HepG2 (cell line): ENCODE data around the gene PIAS3. TPM values are rescaled to one million over a fixed set of nuclear protein-coding genes. Genes with fewer than 3 reads are reported as not detected.

Source experiments
- CAMTA2 ChIP-seq: sonication (generic); formaldehyde crosslinking; IDR thresholded peaks from 2 replicates; pipeline ENCODE4 v1.4.0; 2020; ENCODE audit warnings: mild to moderate bottlenecking, missing genetic modification reagents, borderline replicate concordance
- FOSL1 ChIP-seq: sonication (generic); formaldehyde crosslinking; IDR thresholded peaks from 2 replicates; pipeline ENCODE4 v1.9.0; 2021; ENCODE audit warnings: missing genetic modification reagents, borderline replicate concordance
- HNRNPH1 ChIP-seq: fragments of 200-400 bp; formaldehyde crosslinking; optimal IDR thresholded peaks from 2 replicates; pipeline ENCODE3; 2017; ENCODE audit warnings: mild to moderate bottlenecking, low read depth, low read length
- HNRNPL ChIP-seq: fragments of 200-400 bp; formaldehyde crosslinking; IDR thresholded peaks from 2 replicates; pipeline ENCODE4 v1.6.1; 2017; ENCODE audit warnings: mild to moderate bottlenecking, low read depth, low read length
- KLF6 ChIP-seq: IDR thresholded peaks from 2 replicates; pipeline ENCODE4 v1.8.0; 2016; ENCODE audit warnings: missing biosample characterization, missing genetic modification reagents
- MAFG ChIP-seq: sonication (generic); formaldehyde crosslinking; IDR thresholded peaks from 2 replicates; pipeline ENCODE4 v1.5.1; 2020; ENCODE audit warnings: mild to moderate bottlenecking, missing genetic modification reagents
- NFKB2 ChIP-seq: sonication (generic); formaldehyde crosslinking; IDR thresholded peaks from 2 replicates; pipeline ENCODE4 v1.4.0; 2020; ENCODE audit warnings: missing genetic modification reagents, borderline replicate concordance
- POLR2AphosphoS2 ChIP-seq: IDR thresholded peaks from 2 replicates; pipeline ENCODE4 v1.6.1; 2011; ENCODE audit warnings: low read depth, low read length, improper control_type of control experiment
- PPARG ChIP-seq: conservative IDR thresholded peaks from 2 replicates; pipeline ENCODE4 v1.6.1; 2016; ENCODE audit warnings: missing biosample characterization, missing genetic modification reagents
- SAP130 ChIP-seq: IDR thresholded peaks from 2 replicates; pipeline ENCODE4 v1.6.1; 2016; ENCODE audit warnings: low read depth
- SMYD3 ChIP-seq: sonication (generic); formaldehyde crosslinking; IDR thresholded peaks from 2 replicates; pipeline ENCODE4 v1.8.1; 2023; ENCODE audit warnings: mild to moderate bottlenecking, missing genetic modification reagents
- SOX5 ChIP-seq: IDR thresholded peaks from 2 replicates; pipeline ENCODE4 v1.6.1; 2016; ENCODE audit warnings: borderline replicate concordance
- TCF7 ChIP-seq: sonication (generic); IDR thresholded peaks from 2 replicates; pipeline ENCODE4 v1.6.1; 2016; ENCODE audit warnings: antibody characterized with exemption, low read depth
- TEAD2 ChIP-seq: sonication (generic); formaldehyde crosslinking; IDR thresholded peaks from 2 replicates; pipeline ENCODE4 v1.9.0; 2021; ENCODE audit warnings: missing genetic modification reagents
- ZFP36L2 ChIP-seq: sonication (generic); formaldehyde crosslinking; IDR thresholded peaks from 2 replicates; pipeline ENCODE4 v1.4.0; 2020; ENCODE audit warnings: missing genetic modification reagents
- ZNF256 ChIP-seq: sonication (generic); formaldehyde crosslinking; conservative IDR thresholded peaks from 2 replicates; pipeline ENCODE4 v1.4.0; 2020; ENCODE audit warnings: missing genetic modification reagents
- ZNF274 ChIP-seq: sonication (generic); formaldehyde crosslinking; IDR thresholded peaks from 2 replicates; pipeline ENCODE4 v1.5.1; 2020; ENCODE audit warnings: mild to moderate bottlenecking, missing genetic modification reagents
- ZNF333 ChIP-seq: sonication (generic); formaldehyde crosslinking; IDR thresholded peaks from 2 replicates; pipeline ENCODE4 v1.4.0; 2020; ENCODE audit warnings: mild to moderate bottlenecking, missing genetic modification reagents, borderline replicate concordance
- ZNF513 ChIP-seq: sonication (generic); formaldehyde crosslinking; conservative IDR thresholded peaks from 2 replicates; pipeline ENCODE4 v1.5.0; 2020; ENCODE audit warnings: missing genetic modification reagents
- ZNF558 ChIP-seq: sonication (generic); formaldehyde crosslinking; IDR thresholded peaks from 2 replicates; pipeline ENCODE4 v1.9.0; 2022; ENCODE audit warnings: mild to moderate bottlenecking, missing genetic modification reagents, borderline replicate concordance
- ZNF569 ChIP-seq: sonication (generic); formaldehyde crosslinking; IDR thresholded peaks from 2 replicates; pipeline ENCODE4 v1.5.0; 2020; ENCODE audit warnings: mild to moderate bottlenecking, missing genetic modification reagents, moderate library complexity, borderline replicate concordance
- ZNF773 ChIP-seq: sonication (generic); formaldehyde crosslinking; IDR thresholded peaks from 2 replicates; pipeline ENCODE4 v1.4.0; 2020; ENCODE audit warnings: missing genetic modification reagents, borderline replicate concordance
- ZSCAN20 ChIP-seq: sonication (generic); formaldehyde crosslinking; IDR thresholded peaks from 2 replicates; pipeline ENCODE4 v1.4.0; 2020; ENCODE audit warnings: missing genetic modification reagents, mild to moderate bottlenecking, borderline replicate concordance
- ZSCAN9 ChIP-seq: IDR thresholded peaks from 2 replicates; pipeline ENCODE4 v1.6.1; 2016; ENCODE audit warnings: borderline replicate concordance
- polyA plus RNA-seq, 8 experiments: library from polyadenylated mRNA; depleted of rRNA in 3 of 8; stranded (reverse) in 7 of 8; unstranded in 1 of 8; fragments of >200 nt; fragmentation: Illumina TruSeq in 4 of 8; extraction: Trizol in 4 of 8; gene quantifications; 2 replicates each; pipeline versions ENCODE4 v1.2.1 to v1.2.3, GENCODE V29; 2011 to 2016; ENCODE audit warnings: low read depth in 4 of 8, missing spikeins in 1 of 8, mixed read lengths in 1 of 8; ENCODE audit not compliant: insufficient read depth in 1 of 8
- total RNA-seq, 5 experiments: library from RNA; depleted of rRNA; stranded (reverse); fragments of >200 nt; fragmentation: Illumina TruSeq; extraction: Trizol; gene quantifications; 2 replicates each; pipeline ENCODE4 v1.2.3, GENCODE V29; 2016; ENCODE audit warnings: low read depth in 1 of 5
- TF ChIP-seq, protein P1 (sequence below): IDR thresholded peaks from 2 replicates; pipeline ENCODE4 v1.6.1; 2016
- TF ChIP-seq, protein P2 (sequence below): sonication (generic); formaldehyde crosslinking; IDR thresholded peaks from 2 replicates; pipeline ENCODE4 v1.9.0; 2022; ENCODE audit warnings: missing genetic modification reagents, mild to moderate bottlenecking, borderline replicate concordance
- TF ChIP-seq, protein P3 (sequence below): fragments of 450-650 bp; IDR thresholded peaks from 2 replicates; pipeline ENCODE4 v1.6.1; 2017

The PIAS3 gene
- total and polyA plus RNA-seq, 2 of the 13 experiments (the other 11 are each of a cell fraction or from before 2014, with no cell fraction given), result 3.7 to 8.0 TPM

- TF ChIP-seq, protein P1, sequence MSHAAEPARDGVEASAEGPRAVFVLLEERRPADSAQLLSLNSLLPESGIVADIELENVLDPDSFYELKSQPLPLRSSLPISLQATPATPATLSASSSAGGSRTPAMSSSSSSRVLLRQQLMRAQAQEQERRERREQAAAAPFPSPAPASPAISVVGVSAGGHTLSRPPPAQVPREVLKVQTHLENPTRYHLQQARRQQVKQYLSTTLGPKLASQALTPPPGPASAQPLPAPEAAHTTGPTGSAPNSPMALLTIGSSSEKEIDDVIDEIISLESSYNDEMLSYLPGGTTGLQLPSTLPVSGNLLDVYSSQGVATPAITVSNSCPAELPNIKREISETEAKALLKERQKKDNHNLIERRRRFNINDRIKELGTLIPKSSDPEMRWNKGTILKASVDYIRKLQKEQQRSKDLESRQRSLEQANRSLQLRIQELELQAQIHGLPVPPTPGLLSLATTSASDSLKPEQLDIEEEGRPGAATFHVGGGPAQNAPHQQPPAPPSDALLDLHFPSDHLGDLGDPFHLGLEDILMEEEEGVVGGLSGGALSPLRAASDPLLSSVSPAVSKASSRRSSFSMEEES (CRISPR knock-in tag), result no peak
- TF ChIP-seq KLF6 (no peak), MAFG (no peak), ZNF773 (no peak), TCF7 (no peak), ZNF513 (CRISPR knock-in tag) (no peak), ZNF274 (CRISPR knock-in tag) (peak; percentile 31; the same call in 1 of the 2 replicates), ZNF333 (CRISPR knock-in tag) (no peak), SAP130 (peak; percentile 63), ZSCAN9 (CRISPR knock-in tag) (no peak), HNRNPH1 (no peak), CAMTA2 (no peak), ZNF569 (no peak), ZNF256 (CRISPR knock-in tag) (no peak), ZSCAN20 (CRISPR knock-in tag) (no peak), SMYD3 (CRISPR knock-in tag) (0 out of 2 replicates have a peak, but pooled peaks have one; percentile 72), ZFP36L2 (CRISPR knock-in tag) (no peak), PPARG (CRISPR knock-in tag) (no peak), HNRNPL (no peak), TEAD2 (no peak), NFKB2 (no peak), ZNF558 (no peak), SOX5 (peak; percentile 38; the same call in 1 of the 2 replicates), FOSL1 (CRISPR knock-in tag) (no peak), POLR2AphosphoS2 (no peak)
- TF ChIP-seq, protein P2, sequence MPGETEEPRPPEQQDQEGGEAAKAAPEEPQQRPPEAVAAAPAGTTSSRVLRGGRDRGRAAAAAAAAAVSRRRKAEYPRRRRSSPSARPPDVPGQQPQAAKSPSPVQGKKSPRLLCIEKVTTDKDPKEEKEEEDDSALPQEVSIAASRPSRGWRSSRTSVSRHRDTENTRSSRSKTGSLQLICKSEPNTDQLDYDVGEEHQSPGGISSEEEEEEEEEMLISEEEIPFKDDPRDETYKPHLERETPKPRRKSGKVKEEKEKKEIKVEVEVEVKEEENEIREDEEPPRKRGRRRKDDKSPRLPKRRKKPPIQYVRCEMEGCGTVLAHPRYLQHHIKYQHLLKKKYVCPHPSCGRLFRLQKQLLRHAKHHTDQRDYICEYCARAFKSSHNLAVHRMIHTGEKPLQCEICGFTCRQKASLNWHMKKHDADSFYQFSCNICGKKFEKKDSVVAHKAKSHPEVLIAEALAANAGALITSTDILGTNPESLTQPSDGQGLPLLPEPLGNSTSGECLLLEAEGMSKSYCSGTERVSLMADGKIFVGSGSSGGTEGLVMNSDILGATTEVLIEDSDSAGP (CRISPR knock-in tag), result peak; percentile 99
- TF ChIP-seq, protein P3, sequence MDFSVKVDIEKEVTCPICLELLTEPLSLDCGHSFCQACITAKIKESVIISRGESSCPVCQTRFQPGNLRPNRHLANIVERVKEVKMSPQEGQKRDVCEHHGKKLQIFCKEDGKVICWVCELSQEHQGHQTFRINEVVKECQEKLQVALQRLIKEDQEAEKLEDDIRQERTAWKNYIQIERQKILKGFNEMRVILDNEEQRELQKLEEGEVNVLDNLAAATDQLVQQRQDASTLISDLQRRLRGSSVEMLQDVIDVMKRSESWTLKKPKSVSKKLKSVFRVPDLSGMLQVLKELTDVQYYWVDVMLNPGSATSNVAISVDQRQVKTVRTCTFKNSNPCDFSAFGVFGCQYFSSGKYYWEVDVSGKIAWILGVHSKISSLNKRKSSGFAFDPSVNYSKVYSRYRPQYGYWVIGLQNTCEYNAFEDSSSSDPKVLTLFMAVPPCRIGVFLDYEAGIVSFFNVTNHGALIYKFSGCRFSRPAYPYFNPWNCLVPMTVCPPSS, result no peak
These were observed at the start of gene PIAS3 (continued) for GRCh38 chr1:145858901-145859490.
